Trophoblast cell (in vitro differentiated cells and primary cell): ENCODE results near the gene CCL4.

Experiments
- DNase-seq, 2 donors: peaks; one replicate each; pipeline ENCODE4 v3.0.0-alpha.2; 2016
- H2AFZ ChIP-seq: 2 replicates; pipeline ENCODE4 v1.6.1; 2013; ENCODE audit warnings: low read length, moderate library complexity, mild to moderate bottlenecking; ENCODE audit not compliant: insufficient read depth, poor library complexity
- H2AK5ac ChIP-seq: 2 replicates; pipeline ENCODE4 v1.6.1; 2013; ENCODE audit warnings: mild to moderate bottlenecking, low read length
- H2BK120ac ChIP-seq: 2 replicates; pipeline ENCODE4 v1.6.1; 2013; ENCODE audit warnings: low read length, mild to moderate bottlenecking, moderate library complexity; ENCODE audit not compliant: insufficient read depth, poor library complexity
- H2BK12ac ChIP-seq: 2 replicates; pipeline ENCODE4 v1.6.1; 2013; ENCODE audit warnings: mild to moderate bottlenecking, low read length, moderate library complexity
- H2BK5ac ChIP-seq: 2 replicates; pipeline ENCODE4 v1.6.1; 2013; ENCODE audit warnings: low read length, low read depth, moderate library complexity, mild to moderate bottlenecking; ENCODE audit not compliant: poor library complexity
- H3K14ac ChIP-seq: 2 replicates; pipeline ENCODE4 v1.6.1; 2013; ENCODE audit warnings: mild to moderate bottlenecking, low read length
- H3K18ac ChIP-seq: 2 replicates; pipeline ENCODE4 v1.6.1; 2013; ENCODE audit warnings: mild to moderate bottlenecking, low read length
- H3K23ac ChIP-seq: 2 replicates; pipeline ENCODE4 v1.6.1; 2013; ENCODE audit warnings: low read length
- H3K27ac ChIP-seq: 2 replicates; pipeline ENCODE4 v1.5.1; 2013; ENCODE audit warnings: low read depth, mild to moderate bottlenecking, inconsistent platforms, low read length, moderate library complexity
- H3K27me3 ChIP-seq: 2 replicates; pipeline ENCODE4 v1.6.1; 2013; ENCODE audit warnings: inconsistent platforms, mild to moderate bottlenecking, low read length, moderate library complexity; ENCODE audit not compliant: insufficient read depth
- H3K36me3 ChIP-seq, 2 experiments: 1 replicate in 1 of 2; 2 replicates in 1 of 2; pipeline ENCODE4 v1.6.1; 2013; ENCODE audit warnings: low read length in 2 of 2, mild to moderate bottlenecking in 2 of 2, moderate library complexity in 1 of 2; ENCODE audit not compliant: insufficient read depth in 2 of 2, control insufficient read depth in 1 of 2
- H3K4ac ChIP-seq: 2 replicates; pipeline ENCODE4 v1.6.1; 2013; ENCODE audit warnings: low read depth, mild to moderate bottlenecking, low read length, moderate library complexity
- H3K4me1 ChIP-seq, 2 experiments: 1 replicate in 1 of 2; 2 replicates in 1 of 2; pipeline ENCODE4 v1.6.1; 2013; ENCODE audit warnings: low read length in 2 of 2, mild to moderate bottlenecking in 2 of 2, moderate library complexity in 1 of 2; ENCODE audit not compliant: insufficient read depth in 2 of 2, control insufficient read depth in 1 of 2
- H3K4me2 ChIP-seq: 2 replicates; pipeline ENCODE4 v1.6.1; 2013; ENCODE audit warnings: inconsistent platforms, mild to moderate bottlenecking, low read length, moderate library complexity
- H3K4me3 ChIP-seq: 2 replicates; pipeline ENCODE4 v1.5.1; 2013; ENCODE audit warnings: mild to moderate bottlenecking, low read depth, low read length, inconsistent platforms
- H3K79me1 ChIP-seq: one replicate; pipeline ENCODE4 v1.6.1; 2013; ENCODE audit warnings: low read length
- H3K79me2 ChIP-seq: 2 replicates; pipeline ENCODE4 v1.6.1; 2013; ENCODE audit warnings: low read length, mild to moderate bottlenecking; ENCODE audit not compliant: control insufficient read depth, insufficient read depth, poor library complexity
- H3K9ac ChIP-seq: 2 replicates; pipeline ENCODE4 v1.6.1; 2013; ENCODE audit warnings: mild to moderate bottlenecking, low read length
- H3K9me3 ChIP-seq: 2 replicates; pipeline ENCODE4 v1.6.1; 2013; ENCODE audit warnings: low read depth, mild to moderate bottlenecking, control low read depth, inconsistent platforms, low read length; ENCODE audit not compliant: insufficient read depth
- H4K12ac ChIP-seq: 2 replicates; pipeline ENCODE4 v1.6.1; 2013; ENCODE audit warnings: low read depth, mild to moderate bottlenecking, low read length, moderate library complexity
- H4K8ac ChIP-seq: 2 replicates; pipeline ENCODE4 v1.6.1; 2013; ENCODE audit warnings: low read depth, mild to moderate bottlenecking, low read length, moderate library complexity
- H4K91ac ChIP-seq: one replicate; pipeline ENCODE4 v1.6.1; 2013; ENCODE audit warnings: low read depth, mild to moderate bottlenecking, low read length, moderate library complexity
- WGBS: extraction: QIAGEN DNeasy Blood & Tissue Kit; methylation state at CpG from one replicate; pipeline ENCODE4 v1.1.7; 2013; ENCODE audit warnings: missing lambda C conversion rate; ENCODE audit not compliant: insufficient read length, insufficient coverage; ENCODE audit errors: extremely low coverage; 5-methylcytosine and 5-hydroxymethylcytosine counted together

The CCL4 gene

DNA sequence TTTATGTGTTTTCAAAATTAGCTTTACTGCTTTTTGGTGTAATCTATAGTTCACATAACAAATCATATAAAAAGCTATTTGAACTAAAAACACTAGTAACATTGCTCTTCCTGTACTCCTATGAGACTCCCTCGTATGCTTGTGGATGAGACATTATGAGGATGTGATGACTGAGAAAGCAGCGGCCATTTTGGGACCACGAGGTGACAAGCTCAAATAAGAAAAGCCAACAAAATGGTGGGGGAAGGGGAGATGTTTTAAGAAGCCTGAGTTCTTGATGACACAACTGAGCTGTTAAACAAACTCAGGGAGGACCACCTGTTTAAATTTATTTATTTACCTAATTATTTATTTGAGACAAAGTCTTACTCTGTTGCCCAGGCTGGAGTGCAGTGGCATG lies 35.1 kb upstream of the CCL4 start:
- no peak overlapping the region for H3K4ac ChIP-seq
- WGBS: no CpG with 5 or more reads among the region's 3 CpGs
- no peak overlapping the region for H2BK120ac ChIP-seq
- no peaks in the 10 kb centered on the region for H3K79me2 ChIP-seq
- H3K23ac ChIP-seq: no peak overlapping the region
- H2AK5ac ChIP-seq: no peak overlapping the region
- H3K9ac ChIP-seq: no peak overlapping the region
- H3K36me3 ChIP-seq: no peaks in the 10 kb centered on the region
- H3K9me3 ChIP-seq: peaks cover 2% of the 10 kb centered on the region
- no peaks in the 10 kb centered on the region for H3K27me3 ChIP-seq
- H4K12ac ChIP-seq: no peak overlapping the region
- H4K91ac ChIP-seq: no peak overlapping the region
- no peak overlapping the region for H3K27ac ChIP-seq
- no peak overlapping the region for H3K4me3 ChIP-seq
- no peak overlapping the region for H3K4me2 ChIP-seq
- no peak overlapping the region for H2BK5ac ChIP-seq
- no peak overlapping the region for H4K8ac ChIP-seq
- no peaks in the 10 kb centered on the region for H3K4me1 ChIP-seq
- H3K14ac ChIP-seq: no peak overlapping the region
- no peak overlapping the region for H2AFZ ChIP-seq
- H2BK12ac ChIP-seq: no peak overlapping the region
- DNase-seq: no peak
- no peak overlapping the region for H3K18ac ChIP-seq
- H3K79me1 ChIP-seq: no peaks in the 10 kb centered on the region

- no peak overlapping the region for H3K23ac ChIP-seq
- H3K9ac ChIP-seq: no peak overlapping the region
- H3K4ac ChIP-seq: no peak overlapping the region
- H4K8ac ChIP-seq: no peak overlapping the region
- H4K12ac ChIP-seq: no peak overlapping the region
- H4K91ac ChIP-seq: no peak overlapping the region
- no peak overlapping the region for H3K27ac ChIP-seq
- H2AFZ ChIP-seq: no peak overlapping the region
- no peak overlapping the region for H2BK12ac ChIP-seq
- H3K4me1 ChIP-seq: no peaks in the 10 kb centered on the region
- no peak overlapping the region for H2BK120ac ChIP-seq
- H3K14ac ChIP-seq: no peak overlapping the region
- no peak for DNase-seq
- no peak overlapping the region for H3K18ac ChIP-seq
- peaks cover 1% of the 10 kb centered on the region for H3K9me3 ChIP-seq
- H3K79me2 ChIP-seq: no peaks in the 10 kb centered on the region
- no peaks in the 10 kb centered on the region for H3K27me3 ChIP-seq
- H2AK5ac ChIP-seq: no peak overlapping the region
- H3K36me3 ChIP-seq: no peaks in the 10 kb centered on the region
- no peaks in the 10 kb centered on the region for H3K79me1 ChIP-seq
- no peak overlapping the region for H3K4me2 ChIP-seq
- H2BK5ac ChIP-seq: no peak overlapping the region
- no peak overlapping the region for H3K4me3 ChIP-seq
These were observed 34.5 kb upstream of the CCL4 start for GRCh38 chr17:36069136-36069535.

GRCh38 chr17:36070427-36070826 lies 33.2 kb upstream of the CCL4 start:
- DNase-seq: no peak

GRCh38 chr17:36071751-36072150 lies 31.9 kb upstream of the CCL4 start:
- no peak overlapping the region for H3K4me3 ChIP-seq
- no peak overlapping the region for H2BK5ac ChIP-seq
- H3K14ac ChIP-seq: no peak overlapping the region
- H3K9ac ChIP-seq: no peak overlapping the region
- H3K27ac ChIP-seq: no peak overlapping the region
- H4K91ac ChIP-seq: no peak overlapping the region
- no peaks in the 10 kb centered on the region for H3K9me3 ChIP-seq
- no peaks in the 10 kb centered on the region for H3K27me3 ChIP-seq
- no peak overlapping the region for H3K23ac ChIP-seq
- WGBS: no CpG with 5 or more reads among the region's 2 CpGs
- no peak overlapping the region for H3K4me2 ChIP-seq
- no peak for DNase-seq
- no peaks in the 10 kb centered on the region for H3K79me1 ChIP-seq
- H3K4me1 ChIP-seq: no peaks in the 10 kb centered on the region
- no peak overlapping the region for H2BK12ac ChIP-seq
- H4K12ac ChIP-seq: no peak overlapping the region
- H2BK120ac ChIP-seq: no peak overlapping the region
- no peaks in the 10 kb centered on the region for H3K79me2 ChIP-seq
- H3K18ac ChIP-seq: no peak overlapping the region
- no peak overlapping the region for H4K8ac ChIP-seq
- H2AFZ ChIP-seq: no peak overlapping the region
- H2AK5ac ChIP-seq: no peak overlapping the region
- H3K4ac ChIP-seq: no peak overlapping the region
- H3K36me3 ChIP-seq: no peaks in the 10 kb centered on the region

More at GRCh38 chr17:36070427-36070826, 33.2 kb upstream of the CCL4 start:
- no peak overlapping the region for H3K27ac ChIP-seq
- no CpG with 5 or more reads among the region's 3 CpGs for WGBS
- H2AK5ac ChIP-seq: no peak overlapping the region
- H3K4me3 ChIP-seq: no peak overlapping the region
- no peak overlapping the region for H3K4me2 ChIP-seq
- no peaks in the 10 kb centered on the region for H3K4me1 ChIP-seq
- no peaks in the 10 kb centered on the region for H3K27me3 ChIP-seq
- no peak overlapping the region for H4K12ac ChIP-seq
- no peaks in the 10 kb centered on the region for H3K79me1 ChIP-seq
- H3K4ac ChIP-seq: no peak overlapping the region
- H2AFZ ChIP-seq: no peak overlapping the region
- H2BK5ac ChIP-seq: no peak overlapping the region
- no peak overlapping the region for H2BK12ac ChIP-seq
- no peak overlapping the region for H3K14ac ChIP-seq
- H3K9ac ChIP-seq: no peak overlapping the region
- no peak overlapping the region for H2BK120ac ChIP-seq
- no peak overlapping the region for H3K23ac ChIP-seq
- H3K36me3 ChIP-seq: no peaks in the 10 kb centered on the region
- H3K9me3 ChIP-seq: no peaks in the 10 kb centered on the region
- no peaks in the 10 kb centered on the region for H3K79me2 ChIP-seq
- H4K91ac ChIP-seq: no peak overlapping the region
- H3K18ac ChIP-seq: no peak overlapping the region
- no peak overlapping the region for H4K8ac ChIP-seq
